Midbrain (tissue), 1 donor: ENCODE results near the gene PRTFDC1.
A peak's percentile ranks its signal among the peaks of the same experiment; 100 is the strongest.
"Not testable (repeated sequence)": the region's sequence is repeated elsewhere in the genome, so short reads cannot be mapped to it uniquely, and the experiment has no call there.

Source experiments
- DNase-seq: peaks from one replicate; lab custom pipeline; 2025; lab: John Stamatoyannopoulos, UW

PRTFDC1 gene

GRCh38 chr10:24930427-24930826 is 22.0 kb downstream of the PRTFDC1 start:
- no peak for DNase-seq

DNA sequence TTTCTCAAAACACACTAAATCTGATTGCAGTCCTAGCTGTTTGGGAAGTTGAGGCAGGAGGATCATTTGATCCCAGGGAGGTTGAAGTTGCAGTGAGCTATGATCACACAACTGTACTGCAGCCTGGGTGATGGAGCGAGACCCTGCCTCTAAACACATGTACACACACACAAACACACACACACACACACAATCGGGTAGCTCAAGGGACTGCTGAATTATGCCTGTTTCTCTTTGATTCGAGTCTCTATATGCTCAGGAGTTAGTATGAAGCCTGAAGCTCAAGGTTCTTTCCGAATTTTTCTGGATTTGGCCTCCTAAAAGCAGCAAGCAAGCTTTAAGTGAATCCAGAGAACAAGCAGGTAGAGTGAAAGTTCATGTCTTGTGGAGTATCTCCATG is 22.5 kb downstream of the PRTFDC1 start:
- no peak for DNase-seq

- peak; percentile 29 for DNase-seq
Measured at GRCh38 chr10:24929056-24929544, 23.3 kb downstream of the PRTFDC1 start.

GRCh38 chr10:24928163-24928562 is 24.2 kb downstream of the PRTFDC1 start:
- no peak for DNase-seq

DNA sequence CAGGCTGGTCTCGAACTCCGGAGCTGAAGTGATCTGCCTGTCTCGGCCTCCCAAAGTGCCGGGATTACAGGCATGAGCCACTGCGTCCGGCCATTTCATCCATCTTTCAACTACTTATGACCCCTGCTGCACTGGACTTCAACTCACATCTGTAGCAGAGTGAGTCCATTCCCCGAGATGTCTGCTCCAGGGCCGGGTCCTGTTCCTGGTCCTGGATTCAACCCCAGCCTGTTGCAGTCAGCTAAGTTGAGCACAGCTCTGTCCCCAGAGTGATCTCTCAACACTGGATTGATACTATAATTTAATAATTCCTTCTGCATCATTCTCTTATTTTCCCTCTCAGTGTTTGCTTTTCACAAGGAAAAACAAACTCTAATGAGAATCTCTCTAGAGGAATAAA is 25.8 kb downstream of the PRTFDC1 start:
- no peak for DNase-seq

DNA sequence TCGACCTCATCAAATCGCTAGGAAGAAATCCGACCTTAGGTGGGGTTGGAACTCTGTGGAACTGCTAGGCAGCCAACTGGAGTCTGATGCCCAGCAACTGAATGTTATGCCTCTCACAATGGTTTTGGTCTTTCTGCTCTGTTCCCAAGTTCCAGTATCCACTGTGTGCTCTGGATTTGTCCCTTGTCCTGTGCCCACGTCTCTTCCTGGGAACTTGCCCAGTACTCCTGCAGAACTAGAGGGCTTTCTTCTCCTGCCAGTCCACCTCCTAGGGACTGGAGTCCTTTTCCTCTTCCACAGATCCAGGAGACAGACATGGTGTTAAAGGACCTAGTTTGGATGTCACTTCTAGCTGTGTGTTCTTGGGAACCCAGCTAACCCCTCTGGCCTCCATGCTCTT is 26.6 kb downstream of the PRTFDC1 start:
- peak; percentile 59 for DNase-seq

GRCh38 chr10:24924483-24924882 is 27.9 kb downstream of the PRTFDC1 start:
- DNase-seq: not testable (repeated sequence)

- not testable (repeated sequence) for DNase-seq
Measured at GRCh38 chr10:24922222-24922868, 30.1 kb downstream of the PRTFDC1 start.

DNA sequence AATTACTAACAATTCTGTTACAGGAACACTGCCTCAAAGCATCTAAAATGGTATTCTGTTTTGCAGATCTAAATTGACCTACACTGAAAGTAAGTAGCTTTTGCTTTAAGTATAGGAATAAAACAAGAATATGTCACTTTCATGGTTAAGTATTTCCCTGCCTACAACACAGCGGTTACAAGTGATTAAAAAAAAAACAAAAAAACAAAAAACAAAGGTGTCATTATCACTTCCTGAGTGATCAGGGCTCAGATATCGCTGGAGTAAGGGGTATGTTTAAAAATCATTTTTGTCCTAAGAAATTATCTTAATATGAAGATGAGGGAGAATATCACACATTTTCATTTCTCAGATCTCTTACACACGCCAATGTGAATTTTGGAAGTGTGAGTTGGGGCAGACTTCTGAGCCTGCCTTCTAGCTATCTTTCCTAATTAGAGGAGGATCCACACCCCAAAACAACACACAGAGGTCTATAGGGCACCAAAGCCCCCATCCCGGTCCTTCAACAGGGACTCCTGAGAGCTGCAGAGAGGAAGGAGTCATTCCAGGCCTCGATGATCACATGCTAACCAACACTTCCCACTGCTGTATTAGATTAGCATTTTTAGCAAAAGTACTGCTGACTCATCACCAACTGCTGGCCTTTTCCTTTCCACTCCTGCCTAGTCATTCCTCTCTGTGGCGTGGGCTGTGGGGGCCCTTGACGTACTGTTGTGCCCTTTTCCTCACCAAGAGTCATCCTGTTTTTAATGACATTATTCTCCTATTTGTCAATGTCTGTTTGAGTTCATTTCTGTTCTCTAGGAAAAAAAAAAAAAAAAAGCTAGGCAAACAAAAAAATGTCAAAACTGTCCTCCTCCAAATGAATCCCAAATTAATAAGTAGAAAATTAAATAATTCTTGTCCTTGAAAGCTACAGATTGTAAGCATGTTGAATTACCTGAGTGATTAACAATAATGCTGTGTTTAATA is 31.2 kb downstream of the PRTFDC1 start:
- peak; percentile 68 for DNase-seq

DNA sequence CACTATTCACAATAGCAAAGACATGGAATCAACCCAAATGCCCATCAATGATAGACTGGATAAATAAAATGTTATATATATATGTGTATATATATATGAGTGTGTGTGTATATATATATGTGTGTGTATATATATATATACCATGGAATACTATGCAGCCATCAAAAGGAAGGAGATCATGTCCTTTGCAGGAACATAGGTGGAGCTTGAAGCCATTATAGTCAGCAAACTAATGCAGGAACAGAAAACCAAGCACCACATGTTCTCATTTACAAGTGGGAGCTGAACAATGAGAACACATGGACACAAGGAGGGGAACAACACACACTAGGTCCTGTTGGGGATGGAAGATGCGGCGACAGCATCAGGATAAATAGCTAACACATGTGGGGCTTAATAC is 32.2 kb downstream of the PRTFDC1 start:
- DNase-seq: not testable (repeated sequence)

- not testable (repeated sequence) for DNase-seq
Measured at GRCh38 chr10:24919629-24920028, 32.8 kb downstream of the PRTFDC1 start.

- DNase-seq: no peak
Measured at GRCh38 chr10:24917979-24918378, 34.4 kb downstream of the PRTFDC1 start.

GRCh38 chr10:24917493-24917892 is 34.9 kb downstream of the PRTFDC1 start:
- DNase-seq: no peak

- no peak for DNase-seq
Measured at GRCh38 chr10:24916365-24916764, 36.0 kb downstream of the PRTFDC1 start.

- no peak for DNase-seq
Measured at GRCh38 chr10:24915304-24915703, 37.1 kb downstream of the PRTFDC1 start.

DNA sequence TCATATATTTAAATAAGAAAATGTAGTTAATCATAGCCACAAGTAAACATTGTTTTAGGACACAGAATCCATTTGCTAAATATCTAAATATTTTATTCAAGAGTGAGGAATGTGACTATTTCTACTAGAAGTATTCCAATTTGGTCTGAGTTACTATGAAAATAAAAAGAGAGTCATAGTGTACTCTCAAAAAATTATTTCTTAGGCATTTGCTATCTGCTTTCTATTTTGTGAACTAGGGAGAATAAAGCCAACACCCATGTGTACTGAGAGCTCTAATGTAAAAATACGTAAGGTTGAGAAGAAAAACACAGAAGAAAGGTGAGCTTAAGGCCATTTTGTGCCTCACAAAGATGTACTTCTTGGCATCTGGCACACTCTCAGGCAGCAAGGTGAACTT is 38.3 kb downstream of the PRTFDC1 start:
- no peak for DNase-seq

DNA sequence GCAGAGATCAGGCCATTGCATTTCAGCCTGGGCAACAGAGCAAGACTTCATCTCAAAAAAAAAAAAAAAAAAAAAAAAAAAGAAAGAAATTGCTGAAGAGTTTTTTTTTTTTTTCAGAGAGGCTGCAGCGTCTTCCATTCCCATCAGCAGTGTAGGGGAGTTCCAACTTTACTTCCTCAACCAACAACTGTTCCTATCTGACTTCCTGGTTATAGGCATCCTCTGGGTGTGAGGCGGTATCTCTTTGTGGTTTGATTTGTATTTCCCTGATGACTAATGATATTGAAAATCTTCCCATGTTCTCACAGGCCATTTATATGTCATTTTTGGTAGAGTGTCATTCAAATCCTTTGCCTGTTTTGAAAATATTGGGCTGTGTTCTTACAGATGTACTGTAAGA is 40.2 kb downstream of the PRTFDC1 start:
- no peak for DNase-seq

DNA sequence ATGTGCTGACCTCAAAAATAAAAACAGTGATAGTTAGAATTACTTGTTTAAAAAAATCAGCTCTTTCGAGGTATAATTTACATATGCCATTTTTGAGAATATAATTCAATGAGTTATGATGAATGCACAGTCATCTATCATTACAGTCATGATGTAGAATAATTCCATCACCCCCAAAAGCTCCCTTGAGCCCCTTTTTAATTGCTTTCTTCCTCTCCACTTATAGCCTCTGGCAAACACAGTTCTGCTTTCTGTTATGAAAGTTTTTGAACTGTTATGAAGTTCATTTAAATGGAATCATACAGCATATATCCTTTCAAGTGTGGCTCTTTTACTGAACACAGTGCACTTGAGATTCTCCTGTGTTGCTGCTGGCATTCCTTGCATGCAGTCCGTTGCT is 41.4 kb downstream of the PRTFDC1 start:
- no peak for DNase-seq

- no peak for DNase-seq
Measured at GRCh38 chr10:24910574-24910973, 41.8 kb downstream of the PRTFDC1 start.

DNA sequence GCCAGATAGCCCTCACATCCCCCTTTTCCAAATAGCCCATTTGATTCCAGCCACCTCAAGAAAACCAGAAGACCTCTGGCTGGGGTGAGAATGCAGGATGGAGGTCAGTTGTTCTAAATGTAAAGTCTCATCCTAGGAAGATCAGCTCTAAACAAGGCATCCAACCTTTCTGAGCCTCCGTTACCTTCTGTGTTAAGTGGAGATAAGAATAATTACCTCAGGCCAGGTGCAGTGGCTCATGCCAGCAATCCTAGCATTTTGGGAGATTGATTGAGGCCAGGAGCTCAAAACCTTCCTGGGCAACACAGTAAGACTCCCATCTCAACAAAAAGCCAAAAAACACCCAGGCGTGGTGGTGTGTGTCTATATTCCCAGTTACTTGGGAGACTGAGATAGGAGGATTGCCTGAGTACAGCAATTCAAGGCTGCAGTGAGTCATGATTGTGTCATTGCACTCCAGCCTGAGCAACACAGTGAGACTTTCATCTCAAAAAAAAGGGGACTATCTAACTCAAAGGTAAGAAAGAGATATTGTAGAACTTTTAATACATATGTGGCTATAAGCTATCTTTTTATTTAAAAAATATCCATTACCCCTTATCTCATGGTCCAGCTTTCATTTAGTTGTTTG is 43.5 kb downstream of the PRTFDC1 start:
- no peak for DNase-seq

DNA sequence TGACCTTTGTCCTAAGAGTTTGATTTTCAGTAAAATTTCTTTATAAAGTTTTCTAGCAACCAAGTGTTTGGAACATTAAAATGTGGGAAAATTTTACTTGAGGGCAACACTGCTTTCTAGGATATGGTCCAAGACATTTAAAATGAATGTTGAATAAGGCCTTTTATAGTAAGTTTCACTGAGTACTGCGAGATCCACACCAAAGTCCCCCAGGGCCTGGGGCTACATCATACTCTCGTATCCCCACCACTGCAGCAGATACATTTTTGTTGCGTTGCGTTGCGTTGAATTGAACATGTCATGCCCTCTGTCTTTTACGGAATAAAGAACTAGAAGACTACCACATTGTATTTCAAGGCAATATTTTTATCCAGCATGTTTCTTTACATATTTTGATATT is 44.5 kb downstream of the PRTFDC1 start:
- DNase-seq: peak; percentile 17

DNA sequence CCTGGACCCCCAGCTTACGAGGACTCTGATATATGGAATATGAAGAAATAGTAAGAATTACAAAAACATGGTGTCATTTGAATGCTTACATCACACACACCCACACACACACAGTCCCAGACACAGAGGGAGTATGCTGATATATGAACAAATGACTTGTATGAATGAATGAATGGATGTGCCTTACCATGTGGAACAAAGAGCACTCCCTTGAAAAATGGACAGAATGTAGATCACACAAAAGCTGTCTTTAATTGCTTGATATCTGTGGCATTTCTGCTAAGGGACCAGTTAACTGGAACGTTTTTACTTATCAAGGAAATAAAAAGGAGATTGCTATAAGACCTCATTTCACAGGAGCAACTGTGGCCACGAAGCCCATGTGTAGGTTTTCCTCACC is 46.0 kb downstream of the PRTFDC1 start:
- no peak for DNase-seq

GRCh38 chr10:24904824-24905223 is 47.6 kb downstream of the PRTFDC1 start:
- DNase-seq: no peak
